Adrenal gland (tissue), 19 donors: ENCODE data around the gene NAT8. TPM values are rescaled to one million over a fixed set of nuclear protein-coding genes. Genes with fewer than 3 reads are reported as not detected.
A peak's percentile ranks its signal among the peaks of the same experiment; 100 is the strongest.
"Not testable (repeated sequence)": the region's sequence is repeated elsewhere in the genome, so short reads cannot be mapped to it uniquely, and the experiment has no call there.

Source experiments
- DNase-seq, 7 donors: peaks; one replicate each; pipeline ENCODE4 v3.0.0-alpha.2; 2019 to 2020
- H3K27ac ChIP-seq, 5 donors: fragments of 200-600 bp; sonication (generic) in 4 of 5; 1 replicate in 3 of 5; 2 replicates in 2 of 5; pipeline versions ENCODE4 v1.5.1 to v1.8.0; 2016 to 2020; ENCODE audit warnings: mild to moderate bottlenecking in 1 of 5
- H3K27me3 ChIP-seq: fragments of 200-600 bp; 2 replicates; pipeline ENCODE4 v1.8.0; 2021
- H3K36me3 ChIP-seq, 2 donors: fragments of 200-600 bp; replicated peaks in 1 of 2; 1 replicate in 1 of 2; 2 replicates in 1 of 2; pipeline versions ENCODE4 v1.5.1 to v1.8.0; 2018 to 2022
- H3K4me1 ChIP-seq, 2 donors: fragments of 200-600 bp; replicated peaks in 1 of 2; 1 replicate in 1 of 2; 2 replicates in 1 of 2; pipeline versions ENCODE4 v1.5.1 to v1.8.0; 2018 to 2021
- H3K4me3 ChIP-seq, 4 donors: fragments of 200-600 bp; sonication (generic) in 3 of 4; one replicate each; pipeline ENCODE4 v1.5.1; 2016 to 2018
- H3K9me3 ChIP-seq, 3 donors: fragments of 200-600 bp; sonication (generic) in 1 of 3; replicated peaks in 1 of 3; 1 replicate in 2 of 3; 2 replicates in 1 of 3; pipeline versions ENCODE4 v1.5.1 to v1.8.0; 2016 to 2021
- CTCF ChIP-seq, 6 experiments: fragments of 450-650 bp in 4 of 6; fragments of 200-600 bp in 2 of 6; sonication (generic) in 1 of 6; IDR thresholded peaks; 1 replicate in 5 of 6; 2 replicates in 1 of 6; pipeline versions ENCODE4 v1.5.1 to v1.8.0; 2016 to 2021; ENCODE audit warnings: antibody characterized with exemption in 6 of 6, mild to moderate bottlenecking in 2 of 6, moderate library complexity in 1 of 6
- POLR2A ChIP-seq, 2 donors: fragments of 450-650 bp; IDR thresholded peaks; one replicate each; pipeline ENCODE4 v1.6.1; 2017; ENCODE audit warnings: antibody characterized with exemption in 2 of 2, mild to moderate bottlenecking in 2 of 2, moderate library complexity in 1 of 2
- WGBS, 4 donors: extraction: QIAGEN DNeasy Blood & Tissue Kit in 2 of 4; methylation state at CpG; one replicate each; pipeline versions ENCODE4 v1.1.5 to v1.1.7; 2013 to 2017; 5-methylcytosine and 5-hydroxymethylcytosine counted together
- intact Hi-C, 2 donors: fragments of 100-400 bp; cut with DNase I; formaldehyde crosslinking; loops; one replicate each; pipeline versions ENCODE4 v1.14.1 to v1.15.0; 2022 to 2023
- long read RNA-seq, 10 donors: library from polyadenylated mRNA in 3 of 10; unstranded in 2 of 10; stranded (forward) in 1 of 10; transcript quantifications; one replicate each; pipeline ENCODE4 v2.0.0 and lab custom pipeline, GENCODE V29; 2021 to 2026
- polyA plus RNA-seq, 3 donors: library from polyadenylated mRNA; stranded (reverse); fragments of 200-250 nt in 2 of 3; fragments of 350-450 nt in 1 of 3; fragmentation: Illumina TruSeq in 1 of 3; extraction: RNeasy Lipid Tissue Mini Kit (QIAGEN cat#74804) in 1 of 3; gene quantifications; one replicate each; pipeline ENCODE4 v1.2.3, GENCODE V29; 2013 to 2014
- total RNA-seq, 9 donors: library from RNA; depleted of rRNA in 4 of 9; stranded (reverse); fragments of >200 nt in 4 of 9; fragments of 120-200 nt in 1 of 9; fragmentation: NEBNext Ultra II Directional in 1 of 9; extraction: Animal tissue kit (Norgen Biotek cat#: 25700) in 1 of 9; gene quantifications; one replicate each; pipeline versions ENCODE4 v1.1.0 to v1.2.4, GENCODE V29; 2013 to 2023
- donor health status: healthy with polysubstance abuse.
- donor health status: Bipolar disorder and iron deficiency.
- donor health status: DM: yes; HTN: yes; CAD: no.
- donor health status: DM: no; HTN: no; CAD: no.
- donor health status: DM: no; HTN: no; CAD: no.
- donor health status: DM: yes; HTN: yes; CAD: no.

The NAT8 gene, protein sequence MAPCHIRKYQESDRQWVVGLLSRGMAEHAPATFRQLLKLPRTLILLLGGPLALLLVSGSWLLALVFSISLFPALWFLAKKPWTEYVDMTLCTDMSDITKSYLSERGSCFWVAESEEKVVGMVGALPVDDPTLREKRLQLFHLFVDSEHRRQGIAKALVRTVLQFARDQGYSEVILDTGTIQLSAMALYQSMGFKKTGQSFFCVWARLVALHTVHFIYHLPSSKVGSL
- total RNA-seq (under 1 TPM in 4 of 9 donors, not detected in 5; 0.50 to 0.96 (median 0.60) TPM), polyA plus RNA-seq (1 to 10 TPM in 1 of 3 donors, under 1 TPM in 1, not detected in 1; 0.10 to 1.2 TPM)
- long read RNA-seq, donor 1: 0 reads
- long read RNA-seq, donor 2: 0 reads
- long read RNA-seq, donor 3: 0 reads
- long read RNA-seq, donor 4: 0 reads
- long read RNA-seq, donor 5, partial matches to known transcripts: 0 of 1 reads
- long read RNA-seq, donor 5, other reads (novel, unspliced or antisense): 1 of 1 reads
- long read RNA-seq, donor 6: 0 reads
- long read RNA-seq, donor 7: 0 reads
- long read RNA-seq, donor 8, partial matches to known transcripts: 0 of 1 reads
- long read RNA-seq, donor 8, other reads (novel, unspliced or antisense): 0 of 1 reads
- long read RNA-seq, donor 9: 0 reads
- long read RNA-seq, donor 10: 0 reads

DNA sequence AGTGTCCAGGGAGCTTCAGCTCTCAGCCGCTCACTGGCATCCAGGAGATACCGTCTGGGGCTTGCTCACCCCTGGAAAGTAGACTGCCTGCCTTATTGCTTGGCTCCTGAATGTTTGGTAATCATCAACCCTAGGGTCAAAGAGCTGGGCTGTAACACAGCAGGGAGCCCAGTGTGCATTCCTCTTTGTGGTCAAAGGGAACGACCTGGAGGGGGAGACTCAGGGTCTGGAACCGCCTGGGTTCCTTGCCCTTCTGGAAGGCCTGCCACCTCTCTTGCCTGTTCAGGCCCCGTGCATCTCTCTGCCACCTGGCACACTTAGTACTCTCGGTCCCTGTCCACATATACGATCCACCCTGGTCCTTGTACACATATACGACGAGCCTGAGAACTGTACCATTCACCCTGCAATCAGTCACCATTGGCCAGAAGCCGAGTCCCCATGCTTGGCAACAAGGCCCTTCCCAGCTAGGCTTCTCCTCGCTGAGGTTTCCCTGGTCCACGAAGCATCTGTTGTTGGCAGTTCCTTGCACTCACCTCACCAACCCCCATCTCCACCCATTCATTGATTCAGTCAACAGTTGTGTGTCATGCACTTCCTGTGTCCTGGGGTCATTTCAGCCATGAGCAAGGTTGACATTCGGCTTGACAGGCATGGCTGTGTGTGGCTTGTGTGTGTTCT is at the start of gene NAT8:
Gene NAT8 (minus strand): TSS at position 85 of the 681 bp plus-strand sequence. CDS start 794 bp downstream, outside the sequence.
- 61 to 75% (median 69%) methylated on average over 9 to 13 of the region's 13 CpGs for WGBS, 4 donors
- TF ChIP-seq POLR2A (IDR thresholded peaks at IDR 0.05): no peak
- TF ChIP-seq CTCF (IDR thresholded peaks at IDR 0.05): no peak
- H3K27ac ChIP-seq: peak within 1 kb of the TSS in 1 of 5 donors; percentile 82

DNA sequence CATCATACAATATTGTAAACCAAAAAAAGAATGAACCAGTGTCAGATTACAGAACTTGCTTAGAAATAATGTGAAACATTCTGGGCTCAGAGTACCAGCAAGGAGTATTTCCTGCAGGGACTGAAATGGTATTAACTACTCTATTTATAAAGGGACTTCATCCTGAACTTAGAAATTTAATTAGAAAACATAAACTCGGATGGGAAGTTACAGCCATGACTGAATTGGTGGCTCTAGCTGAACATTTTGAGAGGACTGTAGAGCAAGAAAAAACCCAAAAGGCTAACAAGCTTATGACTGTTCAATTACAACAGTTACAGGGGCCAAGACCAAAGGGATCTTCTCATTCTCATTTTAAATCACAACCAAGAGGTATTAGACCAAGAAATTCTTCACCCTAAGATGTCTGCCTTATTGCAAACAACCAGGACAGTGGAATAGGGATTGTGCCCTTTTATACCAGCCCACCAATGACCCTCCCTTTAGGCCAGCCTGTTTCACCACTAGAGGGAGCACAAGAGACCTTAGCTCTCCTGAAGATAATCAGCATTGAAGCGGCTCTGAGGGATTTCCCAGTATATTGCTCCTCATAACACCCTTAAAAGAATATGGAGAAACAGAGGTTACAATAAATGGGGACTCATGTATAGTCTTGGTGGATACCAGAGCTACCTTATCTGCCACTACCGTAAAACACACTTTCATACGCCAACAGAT is 48.3 kb upstream of the NAT8 start:
- H3K27me3 ChIP-seq, H3K4me1 ChIP-seq, H3K4me3 ChIP-seq, intact Hi-C loops, H3K36me3 ChIP-seq, H3K27ac ChIP-seq, H3K9me3 ChIP-seq: not testable (repeated sequence)
- peak in 1 of 7 donors; percentile 20 for DNase-seq
- peak in 3 of 6 experiments; percentile 32 to 46 (median 45) for TF ChIP-seq CTCF (IDR thresholded peaks at IDR 0.05)
- WGBS, 4 donors: 27 to 63% (median 55%) methylated on average over 2 to 4 of the region's 4 CpGs

More for the DNA sequence above, at the start of gene NAT8:
- H3K9me3 ChIP-seq: no peaks in the 10 kb centered on the region
- DNase-seq: no peak
- intact Hi-C loops: no loop called here
- H3K4me1 ChIP-seq: peaks cover 0 to 5% of the 10 kb centered on the region in 2 donors
- H3K27me3 ChIP-seq: no peaks in the 10 kb centered on the region
- H3K36me3 ChIP-seq: no peaks in the 10 kb centered on the region
- no peak within 1 kb of the TSS for H3K4me3 ChIP-seq

DNA sequence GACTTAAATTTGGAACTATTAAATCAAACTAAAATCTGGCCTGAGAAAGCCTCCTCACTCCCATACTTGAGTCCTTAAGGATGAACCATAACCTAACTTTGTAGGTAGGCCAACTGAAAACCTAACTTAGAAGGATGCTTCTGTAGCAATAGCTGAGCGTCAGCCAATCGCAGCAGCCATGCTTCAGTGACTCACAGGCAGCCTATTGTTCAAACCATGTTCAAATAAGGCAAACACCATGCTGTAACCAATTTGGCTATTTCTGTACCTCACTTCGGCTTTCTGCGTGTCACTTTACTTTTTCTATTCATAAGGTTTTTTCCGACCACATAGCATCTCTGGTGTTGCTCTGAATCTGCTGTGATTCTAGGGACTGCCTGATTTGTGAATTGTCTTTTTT is 46.3 kb upstream of the NAT8 start:
- H3K4me3 ChIP-seq, H3K36me3 ChIP-seq, H3K4me1 ChIP-seq, DNase-seq, H3K9me3 ChIP-seq, intact Hi-C loops, H3K27ac ChIP-seq, H3K27me3 ChIP-seq: not testable (repeated sequence)
- 90 to 99% (median 91%) methylated on average over 5 of the region's 5 CpGs for WGBS, 4 donors

- Histone ChIP-seq H3K4me3 (no peak overlapping the region), H3K27ac (no peak overlapping the region), H3K27me3 (no peaks in the 10 kb centered on the region), H3K36me3 (no peaks in the 10 kb centered on the region), H3K9me3 (no peaks in the 10 kb centered on the region), H3K4me1 (no peaks in the 10 kb centered on the region)
- DNase-seq: peak in 1 of 7 donors; percentile 14
- TF ChIP-seq POLR2A (IDR thresholded peaks at IDR 0.05): no peak
- TF ChIP-seq CTCF (IDR thresholded peaks at IDR 0.05): no peak
- WGBS, 4 donors: 64 to 86% (median 72%) methylated on average over 2 to 4 of the region's 4 CpGs
- intact Hi-C loops: no loop called here
Observed at GRCh38 chr2:73685764-73686438, 43.7 kb upstream of the NAT8 start.

DNA sequence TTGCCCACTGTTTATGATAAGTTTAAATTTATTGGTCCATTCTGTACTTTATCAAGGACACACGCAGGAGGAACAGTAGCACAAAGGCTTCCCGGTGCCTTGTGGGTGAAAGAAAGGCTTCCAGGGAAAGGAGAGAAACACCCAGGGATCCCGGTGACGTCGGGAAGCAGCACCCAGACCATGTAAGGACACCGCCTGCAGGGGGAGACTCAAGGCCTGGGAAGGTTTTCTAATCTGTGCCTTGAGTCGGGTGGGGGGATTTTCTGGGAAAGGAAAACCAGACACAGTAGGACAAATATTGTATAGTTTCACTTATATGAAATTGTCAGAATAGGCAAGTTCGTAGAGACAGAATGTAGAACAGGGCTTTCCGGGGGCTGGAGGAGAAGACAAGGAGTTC is 42.7 kb upstream of the NAT8 start:
- H3K27ac ChIP-seq, H3K4me3 ChIP-seq, H3K4me1 ChIP-seq, H3K27me3 ChIP-seq, H3K36me3 ChIP-seq, H3K9me3 ChIP-seq, intact Hi-C loops, DNase-seq: not testable (repeated sequence)
- WGBS, 4 donors: 36 to 50% (median 45%) methylated on average over 8 to 9 of the region's 9 CpGs

GRCh38 chr2:73684325-73684724 is 42.1 kb upstream of the NAT8 start:
- DNase-seq, H3K9me3 ChIP-seq, H3K27ac ChIP-seq, H3K27me3 ChIP-seq, H3K4me1 ChIP-seq, H3K4me3 ChIP-seq, intact Hi-C loops, H3K36me3 ChIP-seq: not testable (repeated sequence)
- WGBS, 4 donors: 50 to 77% methylated on average over 1 of the region's 1 CpG; no CpG with 5 or more reads in 2 of the 4 donors
